HEK293 (cell line): ENCODE data around the gene FRRS1L.

Experiments used
- ATF2 ChIP-seq: fragments of 450-650 bp; formaldehyde crosslinking; IDR thresholded peaks from 2 replicates; pipeline ENCODE4 v1.5.1; 2016; ENCODE audit warnings: missing biosample characterization, missing genetic modification characterization, low read depth
- CTCF ChIP-seq: fragments of 450-650 bp; formaldehyde crosslinking; IDR thresholded peaks from 2 replicates; pipeline ENCODE4 v1.5.1; 2016; ENCODE audit warnings: missing biosample characterization, missing genetic modification characterization
- TCF7L2 ChIP-seq: IDR thresholded peaks from 2 replicates; pipeline ENCODE4 v1.6.1; 2011; ENCODE audit warnings: low read depth, mild to moderate bottlenecking, inconsistent platforms, low read length, moderate library complexity, borderline replicate concordance
- YY1 ChIP-seq: fragments of 450-650 bp; formaldehyde crosslinking; IDR thresholded peaks from 2 replicates; pipeline ENCODE4 v1.5.1; 2018; ENCODE audit warnings: missing biosample characterization, missing genetic modification characterization
- ZNF214 ChIP-seq: fragments of 450-650 bp; formaldehyde crosslinking; IDR thresholded peaks from 2 replicates; pipeline ENCODE4 v1.5.1; 2017; ENCODE audit warnings: missing biosample characterization, mild to moderate bottlenecking, missing genetic modification characterization, borderline replicate concordance
- ZNF350 ChIP-seq: fragments of 450-650 bp; formaldehyde crosslinking; IDR thresholded peaks from 2 replicates; pipeline ENCODE4 v1.5.0; 2017; ENCODE audit warnings: missing biosample characterization, mild to moderate bottlenecking, missing genetic modification characterization
- ZNF626 ChIP-seq: fragments of 450-650 bp; sonication (Bioruptor Pico); formaldehyde crosslinking; IDR thresholded peaks from 2 replicates; pipeline ENCODE4 v1.5.1; 2018; ENCODE audit warnings: missing biosample characterization, missing genetic modification characterization, inconsistent platforms

GRCh38 chr9:109143881-109144562, 23.0 kb downstream of the FRRS1L start:
- TF ChIP-seq ZNF214 (no peak), CTCF (tag by site-specific recombination) (no peak), ATF2 (tag by site-specific recombination) (no peak), ZNF626 (tag by site-specific recombination) (no peak), YY1 (tag by site-specific recombination) (no peak), TCF7L2 (no peak), ZNF350 (tag by site-specific recombination) (no peak)
